Amniotic stem cell (primary cell): ENCODE data around the gene SLC5A9.
A peak's percentile ranks its signal among the peaks of the same experiment; 100 is the strongest.
"Not testable (repeated sequence)": the region's sequence is repeated elsewhere in the genome, so short reads cannot be mapped to it uniquely, and the experiment has no call there.

ENCODE experiments used
- DNase-seq: peaks from one replicate; lab custom pipeline; 2025; lab: John Stamatoyannopoulos, UW

The SLC5A9 gene

GRCh38 chr1:48222501-48223242 lies at the start of gene SLC5A9:
SLC5A9 (plus strand) TSS chr1:48222716; CDS start chr1:48222737, 21 bp downstream.
- no peak for DNase-seq

GRCh38 chr1:48175116-48175515 lies 47.4 kb upstream of the SLC5A9 start:
- DNase-seq: no peak

GRCh38 chr1:48177257-48177656 lies 45.3 kb upstream of the SLC5A9 start:
- no peak for DNase-seq

GRCh38 chr1:48181669-48182367 lies 40.7 kb upstream of the SLC5A9 start:
- DNase-seq: no peak

- DNase-seq: no peak
Measured at GRCh38 chr1:48182439-48182838, 40.1 kb upstream of the SLC5A9 start.

GRCh38 chr1:48186306-48186839 lies 36.1 kb upstream of the SLC5A9 start:
- no peak for DNase-seq

- no peak for DNase-seq
Measured at GRCh38 chr1:48187969-48188563, 34.5 kb upstream of the SLC5A9 start.

GRCh38 chr1:48190881-48191280 lies 31.6 kb upstream of the SLC5A9 start:
- no peak for DNase-seq

GRCh38 chr1:48194801-48195200 lies 27.7 kb upstream of the SLC5A9 start:
- DNase-seq: no peak

- no peak for DNase-seq
Measured at GRCh38 chr1:48196237-48196636, 26.3 kb upstream of the SLC5A9 start.

- no peak for DNase-seq
Measured at GRCh38 chr1:48198970-48199369, 23.5 kb upstream of the SLC5A9 start.

- no peak for DNase-seq
Measured at GRCh38 chr1:48200166-48200900, 22.2 kb upstream of the SLC5A9 start.

- DNase-seq: no peak
Measured at GRCh38 chr1:48202030-48202752, 20.3 kb upstream of the SLC5A9 start.

- peak; percentile 11 for DNase-seq
Measured at GRCh38 chr1:48203287-48203900, 19.1 kb upstream of the SLC5A9 start.

GRCh38 chr1:48205522-48205921 lies 17.0 kb upstream of the SLC5A9 start:
- DNase-seq: no peak

- DNase-seq: no peak
Measured at GRCh38 chr1:48206371-48206770, 16.1 kb upstream of the SLC5A9 start.

GRCh38 chr1:48207131-48207530 lies 15.4 kb upstream of the SLC5A9 start:
- DNase-seq: no peak

GRCh38 chr1:48207536-48208075 lies 14.9 kb upstream of the SLC5A9 start:
- no peak for DNase-seq

- DNase-seq: no peak
Measured at GRCh38 chr1:48208251-48208650, 14.3 kb upstream of the SLC5A9 start.

GRCh38 chr1:48208652-48209051 lies 13.9 kb upstream of the SLC5A9 start:
- no peak for DNase-seq

- DNase-seq: not testable (repeated sequence)
Measured at GRCh38 chr1:48213462-48213861, 9.1 kb upstream of the SLC5A9 start.
